ENCODE results near the gene KCNT1. TPM values are rescaled to one million over a fixed set of nuclear protein-coding genes. Genes with fewer than 3 reads are reported as not detected.

Gene KCNT1
- polyA plus RNA-seq, 1 donor (not counting 4 experiments of a cell fraction or from before 2014, with no cell fraction given) = not detected

- Histone ChIP-seq H3K79me2 (ENCODE audit: control insufficient read depth, insufficient read depth, low read length) (no peaks in the 10 kb centered on the region), H3K9ac (ENCODE audit: control insufficient read depth, extremely low read depth, insufficient read depth, low read length) (no peak overlapping the region), H3K9me3 (ENCODE audit: control insufficient read depth, low read depth, low read length) (no peaks in the 10 kb centered on the region), H3K9me1 (ENCODE audit: control insufficient read depth, extremely low read depth, insufficient read depth, low read length) (no peaks in the 10 kb centered on the region), H3K4me1 (ENCODE audit: control insufficient read depth, extremely low read depth, insufficient read depth, low read length) (no peaks in the 10 kb centered on the region), H3K4me3 (ENCODE audit: control insufficient read depth in 2 of 3, extremely low read depth in 1 of 3, insufficient read depth in 2 of 3, low read depth in 1 of 3, low read length in 3 of 3) (no peak overlapping the region), H3K36me3 (ENCODE audit: control insufficient read depth in 2 of 2, extremely low read depth in 1 of 2, insufficient read depth in 2 of 2, low read length in 2 of 2) (no peaks in the 10 kb centered on the region), H4K20me1 (ENCODE audit: control insufficient read depth, extremely low read depth, insufficient read depth, low read length) (no peaks in the 10 kb centered on the region), H3K4me2 (ENCODE audit: control insufficient read depth, extremely low read depth, insufficient read depth, low read depth, low read length) (no peak overlapping the region), H3K27ac (ENCODE audit: control insufficient read depth, insufficient read depth, low read length) (no peak overlapping the region), H2AFZ (ENCODE audit: control insufficient read depth, low read length) (no peak overlapping the region), H3K27me3 (ENCODE audit: control insufficient read depth, extremely low read depth, insufficient read depth, low read length) (no peaks in the 10 kb centered on the region)
- dilution Hi-C loops (cut with MboI; ENCODE audit: extremely low pct_ligation_motif_present, low sequenced_read_pairs) = no loop called here
- TF ChIP-seq CTCF (optimal IDR thresholded peaks at IDR 0.05 in 1 of 3, IDR thresholded peaks at IDR 0.05 in 1 of 3, conservative IDR thresholded peaks at IDR 0.05 in 1 of 3; ENCODE audit: extremely low read depth in 1 of 3, insufficient read depth in 2 of 3, low read length in 3 of 3) (no peak), EZH2 (IDR thresholded peaks at IDR 0.05; ENCODE audit: low read length) (no peak)
- DNase-seq (ENCODE audit: low read depth, low spot score) = no peak
- FAIRE-seq = no peak
These were observed 18.5 kb upstream of the KCNT1 start for GRCh38 chr9:135683401-135684034.

DNA sequence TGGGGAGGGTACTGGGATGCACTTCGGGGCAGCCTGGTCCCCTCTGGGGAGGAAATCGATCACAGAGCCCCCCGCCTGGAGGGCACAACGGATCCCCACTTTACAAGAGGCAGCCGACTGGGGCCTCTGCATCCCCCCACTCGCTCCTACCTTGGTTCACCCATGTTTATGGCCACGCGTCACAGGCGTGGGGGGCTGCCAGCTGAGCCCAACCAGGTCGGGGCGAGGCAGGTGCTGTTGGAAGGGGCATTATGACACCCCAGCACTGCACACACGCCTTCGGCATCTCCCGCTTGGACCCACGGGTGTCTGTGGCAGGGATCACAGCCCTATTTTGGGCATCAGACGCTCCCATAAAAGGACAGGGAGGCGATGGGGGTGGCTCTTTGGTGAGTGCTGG is 17.3 kb upstream of the KCNT1 start:
- Histone ChIP-seq H3K4me2 (ENCODE audit: control insufficient read depth, extremely low read depth, insufficient read depth, low read depth, low read length) (no peak overlapping the region), H3K4me1 (ENCODE audit: control insufficient read depth, extremely low read depth, insufficient read depth, low read length) (no peaks in the 10 kb centered on the region), H3K79me2 (ENCODE audit: control insufficient read depth, insufficient read depth, low read length) (no peaks in the 10 kb centered on the region), H4K20me1 (ENCODE audit: control insufficient read depth, extremely low read depth, insufficient read depth, low read length) (no peaks in the 10 kb centered on the region), H2AFZ (ENCODE audit: control insufficient read depth, low read length) (no peak overlapping the region), H3K27ac (ENCODE audit: control insufficient read depth, insufficient read depth, low read length) (no peak overlapping the region), H3K9ac (ENCODE audit: control insufficient read depth, extremely low read depth, insufficient read depth, low read length) (no peak overlapping the region), H3K27me3 (ENCODE audit: control insufficient read depth, extremely low read depth, insufficient read depth, low read length) (no peaks in the 10 kb centered on the region), H3K4me3 (ENCODE audit: control insufficient read depth in 2 of 3, extremely low read depth in 1 of 3, insufficient read depth in 2 of 3, low read depth in 1 of 3, low read length in 3 of 3) (no peak overlapping the region), H3K9me1 (ENCODE audit: control insufficient read depth, extremely low read depth, insufficient read depth, low read length) (no peaks in the 10 kb centered on the region), H3K9me3 (ENCODE audit: control insufficient read depth, low read depth, low read length) (no peaks in the 10 kb centered on the region), H3K36me3 (ENCODE audit: control insufficient read depth in 2 of 2, extremely low read depth in 1 of 2, insufficient read depth in 2 of 2, low read length in 2 of 2) (no peaks in the 10 kb centered on the region)
- DNase-seq (ENCODE audit: low read depth, low spot score) (no peak), FAIRE-seq (no peak)
- TF ChIP-seq EZH2 (IDR thresholded peaks at IDR 0.05; ENCODE audit: low read length) (no peak), CTCF (optimal IDR thresholded peaks at IDR 0.05 in 1 of 3, IDR thresholded peaks at IDR 0.05 in 1 of 3, conservative IDR thresholded peaks at IDR 0.05 in 1 of 3; ENCODE audit: extremely low read depth in 1 of 3, insufficient read depth in 2 of 3, low read length in 3 of 3) (no peak)
- dilution Hi-C loops (cut with MboI; ENCODE audit: extremely low pct_ligation_motif_present, low sequenced_read_pairs) = no loop called here

Data from keratinocyte (primary cell).